ENCODE results near the gene CKB.
"Not testable (repeated sequence)": the region's sequence is repeated elsewhere in the genome, so short reads cannot be mapped to it uniquely, and the experiment has no call there.

The CKB gene

GRCh38 chr14:103525430-103526246 lies 3.0 kb upstream of the CKB start:
- not testable (repeated sequence) for DNase-seq

- DNase-seq: no peak
Observed at GRCh38 chr14:103524002-103524935, 1.6 kb upstream of the CKB start.

DNA sequence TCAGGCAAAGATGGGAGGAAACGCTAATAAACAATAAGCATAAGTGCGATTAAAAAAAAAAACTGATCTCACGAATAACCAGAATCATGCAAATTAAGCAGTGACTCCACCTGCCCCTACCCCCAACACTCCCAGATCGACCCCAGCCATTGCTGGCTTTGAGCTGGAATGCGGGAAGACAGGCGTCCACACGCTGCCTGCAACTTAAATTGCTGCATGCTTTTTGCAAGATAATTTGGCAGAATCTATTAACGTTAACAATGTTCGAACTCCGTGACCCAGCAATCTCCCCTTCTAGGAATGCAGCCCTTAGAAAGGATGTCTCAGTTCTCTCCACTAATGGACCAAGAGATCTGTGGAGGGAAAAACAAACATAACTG lies 935 bp upstream of the CKB start:
- no peak for DNase-seq

DNA sequence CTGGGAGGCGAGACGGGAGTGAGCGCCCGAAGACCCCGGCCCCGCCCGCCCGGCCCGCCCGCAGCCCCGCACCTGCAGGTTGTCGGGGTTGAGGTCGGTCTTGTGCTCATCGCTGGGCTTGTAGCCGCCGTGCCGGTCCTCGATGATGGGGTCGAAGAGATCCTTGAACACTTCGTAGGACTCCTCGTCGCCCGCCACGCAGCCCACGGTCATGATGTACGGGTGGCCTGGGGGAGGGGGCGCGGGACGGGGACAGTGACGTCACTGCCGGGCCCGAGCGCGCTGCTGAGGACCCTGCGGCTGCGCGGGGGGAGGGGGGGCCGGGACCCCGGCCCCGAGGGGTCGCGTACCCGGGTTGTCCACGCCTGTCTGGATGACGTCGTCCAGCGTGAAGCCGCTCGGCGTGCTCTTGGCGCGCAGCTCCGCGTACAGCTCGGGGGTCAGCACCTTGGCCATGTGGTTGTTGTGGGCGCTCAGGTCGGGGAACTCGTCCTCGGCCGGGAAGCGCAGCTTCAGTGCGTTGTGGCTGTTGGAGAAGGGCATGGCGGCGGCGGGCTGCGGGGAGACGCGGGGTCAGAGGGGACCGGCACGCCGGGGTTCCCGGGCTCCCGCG lies 573 bp downstream of the CKB start:
- no peak for DNase-seq

GRCh38 chr14:103521438-103521950 lies 1.1 kb downstream of the CKB start:
- no peak for DNase-seq

GRCh38 chr14:103520657-103521437 lies 1.8 kb downstream of the CKB start:
- peak; percentile 58 for DNase-seq

DNA sequence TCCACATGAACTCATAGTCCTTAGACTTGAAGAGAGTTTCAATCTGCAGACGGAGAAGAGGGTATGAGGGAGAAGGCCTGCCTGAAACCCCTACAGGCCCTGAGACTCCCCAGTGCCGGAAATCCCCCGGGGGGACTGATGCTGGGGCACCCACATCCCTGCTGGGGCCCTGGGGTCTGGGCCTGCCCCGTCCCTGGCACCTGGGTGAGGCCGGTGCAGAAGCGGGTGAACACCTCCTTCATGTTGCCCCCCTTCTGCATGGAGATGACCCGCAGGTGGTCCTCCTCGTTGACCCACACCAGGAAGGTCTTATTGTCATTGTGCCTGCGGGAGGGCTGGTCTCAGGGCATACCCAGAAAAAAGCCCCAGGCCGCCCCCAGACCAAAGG lies 2.4 kb downstream of the CKB start:
- no peak for DNase-seq

DNA sequence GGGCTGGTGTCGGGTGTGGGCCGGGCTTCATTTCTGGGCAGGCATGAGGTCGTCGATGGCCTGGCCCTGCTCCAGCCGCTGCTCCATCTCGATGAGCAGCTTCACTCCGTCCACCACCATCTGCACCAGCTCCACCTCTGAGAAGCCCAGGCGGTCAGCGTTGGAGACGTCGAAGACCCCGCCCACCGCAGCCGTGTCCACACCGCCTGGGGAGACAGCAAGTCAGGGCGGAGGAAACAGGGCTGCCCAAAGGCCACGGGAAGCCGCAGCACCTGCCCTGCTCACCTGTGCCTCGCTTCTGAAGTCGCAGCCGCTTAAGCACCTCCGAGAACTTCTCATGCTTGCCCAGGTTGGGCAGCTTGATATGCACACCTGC lies 2.8 kb downstream of the CKB start:
- no peak for DNase-seq

GRCh38 chr14:103519043-103519836 lies 3.4 kb downstream of the CKB start:
- peak; percentile 47 for DNase-seq

DNA sequence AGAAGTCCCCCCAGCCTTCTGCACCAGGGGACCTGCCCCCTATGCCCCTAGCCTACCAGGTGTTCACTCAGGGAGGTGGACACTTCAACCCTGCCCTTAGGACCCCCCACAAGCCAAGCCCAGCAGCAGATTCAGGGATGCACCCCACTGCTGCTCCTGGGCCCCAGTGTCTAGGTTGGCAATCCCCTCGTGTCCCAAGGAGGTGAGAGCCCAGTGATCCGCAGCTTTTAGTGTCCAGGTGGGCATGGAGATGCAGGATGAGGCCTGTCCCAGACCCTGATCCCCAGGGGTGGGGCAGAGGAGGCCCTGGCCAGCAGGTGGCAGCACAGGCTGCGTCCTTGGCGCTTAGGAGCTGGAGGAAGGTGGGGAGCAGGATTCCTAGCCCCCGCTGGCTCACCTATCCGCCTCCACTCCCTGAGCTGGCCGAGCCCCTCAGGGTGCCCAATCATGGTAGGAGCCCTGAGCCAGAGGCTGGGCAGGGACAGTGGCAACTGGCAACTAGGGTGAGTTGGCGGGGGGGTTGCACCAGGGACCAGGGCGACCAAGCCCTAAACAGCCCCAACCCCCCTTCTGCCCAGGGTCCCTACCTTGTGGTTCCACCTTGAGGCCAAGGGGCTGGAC lies 4.1 kb downstream of the CKB start:
- DNase-seq: no peak

DNA sequence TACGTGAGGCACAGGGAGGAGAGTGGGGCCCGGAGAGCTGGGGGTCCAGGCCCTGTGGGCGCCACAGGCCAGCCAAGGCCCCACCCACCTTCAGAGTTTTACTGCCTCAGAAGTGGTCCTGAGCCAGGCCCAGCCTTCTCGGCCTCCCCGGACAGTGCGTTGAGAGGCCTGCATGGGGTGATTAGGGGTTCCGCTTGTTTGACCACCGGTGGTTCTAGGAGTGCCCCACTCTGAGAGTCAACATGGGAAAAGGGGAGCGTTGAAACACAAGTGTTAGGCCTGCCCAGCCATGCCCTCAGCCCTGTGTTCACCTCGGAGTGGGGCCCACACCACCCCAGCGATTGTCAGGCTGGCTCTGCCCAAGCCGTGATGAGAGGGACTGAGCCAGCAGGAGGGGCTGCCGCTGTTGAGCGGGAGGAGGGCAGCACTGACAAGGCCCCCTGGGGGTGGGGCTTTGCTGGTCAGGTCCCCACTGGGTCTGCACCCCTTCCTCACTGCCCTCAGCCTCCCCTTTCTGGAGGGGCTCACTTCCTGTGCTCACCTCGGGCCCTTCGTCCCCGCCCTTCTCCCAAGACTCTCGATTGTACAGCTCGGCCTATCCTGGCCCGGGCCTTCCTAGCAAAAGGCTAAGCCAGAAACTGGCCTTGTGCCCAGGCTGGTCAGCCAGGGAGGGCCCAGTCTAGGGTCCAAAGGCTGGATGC lies 4.8 kb downstream of the CKB start:
- DNase-seq: no peak

DNA sequence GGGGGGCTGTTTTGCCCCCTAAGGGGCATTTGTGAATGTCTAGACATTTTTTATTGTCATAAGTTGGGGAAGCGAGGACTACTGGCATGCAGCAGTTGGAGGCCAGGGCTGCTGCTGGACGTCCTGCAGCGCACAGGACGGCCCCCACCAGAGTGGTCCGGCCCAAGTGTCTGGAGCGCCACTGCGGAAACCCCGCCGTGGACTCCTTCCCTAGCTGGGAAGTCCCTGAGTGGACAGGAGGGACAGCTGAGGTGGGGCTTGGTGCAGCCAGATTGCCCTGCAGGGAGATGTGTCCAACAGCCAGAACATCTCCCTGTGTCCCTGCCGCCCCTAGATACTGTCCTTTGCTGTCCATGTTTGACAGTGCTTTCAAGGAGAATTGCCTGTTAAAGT lies 5.5 kb downstream of the CKB start:
- no peak for DNase-seq

DNA sequence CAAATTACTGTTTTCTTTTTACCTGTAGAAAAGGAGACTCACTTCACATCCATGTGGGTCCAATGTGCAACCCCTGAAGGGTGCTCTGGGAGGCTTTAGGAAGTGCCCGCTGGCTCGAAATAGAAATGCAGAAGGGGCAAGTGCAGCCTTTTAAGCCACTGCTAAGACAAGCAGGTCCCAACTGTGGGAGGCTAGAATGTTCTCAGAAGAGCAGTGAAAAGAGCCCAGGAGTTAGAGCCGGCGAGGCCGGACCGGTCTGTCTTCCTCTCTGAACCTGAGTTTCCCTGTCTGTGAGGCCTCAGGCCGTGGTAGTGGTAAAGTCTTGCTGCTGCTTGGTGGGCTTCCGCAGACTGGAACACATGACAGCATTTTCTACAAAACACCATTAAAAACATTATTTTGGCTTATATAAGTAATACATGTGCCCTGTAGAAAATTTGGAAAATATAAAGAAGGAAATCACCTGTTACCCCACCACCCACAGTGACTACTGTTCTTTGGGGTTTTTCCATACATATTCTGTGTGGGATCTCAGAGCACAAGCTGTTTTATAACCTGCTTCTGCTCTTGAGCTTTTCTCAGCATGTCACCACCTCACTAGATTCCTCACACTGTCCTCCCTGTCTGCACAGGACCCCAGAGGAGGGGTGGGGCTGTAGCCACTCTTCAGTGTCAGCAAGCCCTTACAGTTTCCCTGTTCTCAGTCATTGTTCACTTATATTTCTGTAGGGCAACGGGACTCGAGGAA lies 6.0 kb downstream of the CKB start:
- no peak for DNase-seq

- no peak for DNase-seq
Observed at GRCh38 chr14:103514596-103515421, 7.8 kb downstream of the CKB start.

DNA sequence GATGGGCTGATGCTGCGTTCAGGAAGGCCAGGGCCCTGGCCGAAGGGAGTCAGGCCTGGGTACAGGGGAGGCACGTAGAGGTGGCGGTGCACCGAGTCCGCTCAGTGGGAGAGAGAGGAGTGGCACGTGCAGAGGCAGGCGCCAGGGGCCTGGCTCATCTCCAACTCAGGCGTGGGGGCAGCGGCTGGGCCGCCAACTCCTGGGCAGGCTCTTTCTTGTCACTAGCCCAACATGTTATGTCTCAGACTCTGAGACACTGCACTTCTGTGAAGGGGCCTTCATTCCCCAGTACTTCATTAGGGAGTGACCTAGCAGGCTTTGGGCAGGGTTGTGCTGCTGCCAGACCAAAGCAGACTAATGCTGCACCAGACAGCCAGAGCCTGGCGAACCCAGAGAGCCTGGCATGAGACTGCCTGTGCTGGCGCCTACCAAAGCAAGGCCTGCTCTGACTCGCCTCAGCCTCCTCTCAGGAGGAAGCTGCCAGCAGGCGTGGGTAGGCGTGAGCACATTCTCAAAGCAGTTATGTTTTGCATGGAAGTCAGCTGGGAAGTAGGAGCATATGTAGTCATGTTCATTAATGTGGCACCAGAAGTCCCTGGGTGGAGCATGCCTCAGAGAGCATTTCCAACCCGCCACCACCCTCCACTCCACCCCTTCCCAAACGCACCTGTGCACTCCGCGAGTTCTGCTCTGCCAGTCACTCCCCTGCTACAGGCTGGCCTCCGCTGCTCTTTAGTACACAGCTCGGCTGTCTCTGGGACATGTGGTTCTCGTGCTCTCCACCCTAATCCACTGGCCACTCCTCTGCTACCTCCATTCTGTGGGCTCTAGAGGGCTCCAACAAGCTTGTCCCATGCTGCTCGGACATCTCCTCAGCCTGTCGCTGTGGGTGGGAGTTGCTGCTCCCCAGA lies 9.7 kb downstream of the CKB start:
- peak; percentile 97 for DNase-seq

DNA sequence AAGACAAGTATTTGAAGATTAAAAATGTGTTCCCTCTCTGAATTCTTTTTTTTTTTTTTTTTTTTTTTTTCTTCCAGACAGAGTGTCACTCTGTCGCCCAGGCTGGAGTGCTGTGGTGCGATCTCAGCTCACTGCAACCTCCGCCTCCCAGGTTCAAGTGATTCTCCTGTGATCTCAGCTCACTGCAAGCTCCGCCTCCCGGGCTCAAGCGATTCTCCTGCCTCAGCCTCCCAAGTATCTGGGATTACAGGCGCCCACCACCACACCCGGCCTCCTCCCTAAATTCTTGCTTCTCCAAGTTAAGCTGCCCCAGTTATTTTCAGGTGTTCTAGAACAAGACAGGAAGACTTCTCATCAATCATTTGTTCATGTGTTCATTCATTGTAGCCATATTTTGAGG lies 10.4 kb downstream of the CKB start:
- not testable (repeated sequence) for DNase-seq
